Activated gamma-delta T cell (primary cell): ENCODE measurements around the gene GPR161.
A peak's percentile ranks its signal among the peaks of the same experiment; 100 is the strongest.
"Not testable (repeated sequence)": the region's sequence is repeated elsewhere in the genome, so short reads cannot be mapped to it uniquely, and the experiment has no call there.

Source experiments
- DNase-seq: peaks from one replicate; lab custom pipeline; 2025; lab: John Stamatoyannopoulos, UW

The GPR161 gene

GRCh38 chr1:168086438-168086837, 50.3 kb downstream of the GPR161 start:
- no peak for DNase-seq

GRCh38 chr1:168085401-168085872, 51.3 kb downstream of the GPR161 start:
- no peak for DNase-seq

GRCh38 chr1:168084396-168085231, 52.1 kb downstream of the GPR161 start:
- DNase-seq = peak; percentile 21

- DNase-seq = no peak
Measured at GRCh38 chr1:168083456-168084325, 53.0 kb downstream of the GPR161 start.

- no peak for DNase-seq
Measured at GRCh38 chr1:168082008-168082876, 54.5 kb downstream of the GPR161 start.

GRCh38 chr1:168081373-168082007, 55.2 kb downstream of the GPR161 start:
- no peak for DNase-seq

GRCh38 chr1:168079761-168080160, 57.0 kb downstream of the GPR161 start:
- DNase-seq = no peak

GRCh38 chr1:168069384-168069783, 67.3 kb downstream of the GPR161 start:
- no peak for DNase-seq

GRCh38 chr1:168065506-168065905, 71.2 kb downstream of the GPR161 start:
- no peak for DNase-seq

- no peak for DNase-seq
Measured at GRCh38 chr1:168064216-168064615, 72.5 kb downstream of the GPR161 start.

- DNase-seq = no peak
Measured at GRCh38 chr1:168057921-168058320, 78.8 kb downstream of the GPR161 start.

- DNase-seq = no peak
Measured at GRCh38 chr1:168057355-168057754, 79.4 kb downstream of the GPR161 start.

GRCh38 chr1:168056152-168056551, 80.6 kb downstream of the GPR161 start:
- not testable (repeated sequence) for DNase-seq

GRCh38 chr1:168054117-168054516, 82.6 kb downstream of the GPR161 start:
- DNase-seq = no peak

- DNase-seq = no peak
Measured at GRCh38 chr1:168053681-168054080, 83.0 kb downstream of the GPR161 start.

GRCh38 chr1:168050880-168051279, 85.8 kb downstream of the GPR161 start:
- no peak for DNase-seq

- DNase-seq = no peak
Measured at GRCh38 chr1:168050307-168050706, 86.4 kb downstream of the GPR161 start.

- DNase-seq = no peak
Measured at GRCh38 chr1:168045311-168045710, 91.4 kb downstream of the GPR161 start.

- DNase-seq = no peak
Measured at GRCh38 chr1:168042362-168042761, 94.4 kb downstream of the GPR161 start.

GRCh38 chr1:168035345-168035744, 101.4 kb downstream of the GPR161 start:
- no peak for DNase-seq

- DNase-seq = no peak
Measured at GRCh38 chr1:168032029-168032428, 104.7 kb downstream of the GPR161 start.
